SK-N-SH treated with all-trans-retinoic acid at 6 μM for 48 hours (cell line): ENCODE data around the gene COL6A3.

ENCODE experiments used
- BACH2 ChIP-seq: fragments of 250-450 bp; sonication (Bioruptor Pico); IDR thresholded peaks from 2 replicates; pipeline ENCODE4 v1.9.0; 2021; ENCODE audit warnings: mild to moderate bottlenecking, borderline replicate concordance
- CSDC2 ChIP-seq: fragments of 250-450 bp; sonication (Bioruptor Pico); IDR thresholded peaks from 2 replicates; pipeline ENCODE4 v1.5.0; 2020; ENCODE audit warnings: mild to moderate bottlenecking, moderate library complexity
- OSR1 ChIP-seq: fragments of 250-450 bp; sonication (Bioruptor Pico); IDR thresholded peaks from 2 replicates; pipeline ENCODE4 v1.8.0; 2022; ENCODE audit warnings: moderate library complexity, mild to moderate bottlenecking, inconsistent platforms
- PATZ1 ChIP-seq: fragments of 250-450 bp; sonication (Bioruptor Pico); IDR thresholded peaks from 2 replicates; pipeline ENCODE4 v1.8.0; 2020; ENCODE audit warnings: mild to moderate bottlenecking, moderate library complexity, borderline replicate concordance
- RARB ChIP-seq: fragments of 250-450 bp; sonication (Bioruptor Pico); IDR thresholded peaks from 2 replicates; pipeline ENCODE4 v1.8.0; 2021; ENCODE audit warnings: mild to moderate bottlenecking, moderate library complexity
- SNAI2 ChIP-seq: fragments of 250-450 bp; sonication (Bioruptor Pico); IDR thresholded peaks from 2 replicates; pipeline ENCODE4 v1.5.0; 2020; ENCODE audit warnings: mild to moderate bottlenecking, moderate library complexity
- ZC3H10 ChIP-seq: fragments of 250-450 bp; sonication (Bioruptor Pico); IDR thresholded peaks from 2 replicates; pipeline ENCODE4 v1.5.1; 2021; ENCODE audit warnings: mild to moderate bottlenecking, moderate library complexity
- ZFP3 ChIP-seq: fragments of 250-450 bp; sonication (Bioruptor Pico); IDR thresholded peaks from 2 replicates; pipeline ENCODE4 v1.5.0; 2020; ENCODE audit warnings: mild to moderate bottlenecking, moderate library complexity
- ZFP30 ChIP-seq: fragments of 450-650 bp; formaldehyde crosslinking; IDR thresholded peaks from 2 replicates; pipeline ENCODE4 v1.5.0; 2022; ENCODE audit warnings: mild to moderate bottlenecking, moderate library complexity
- ZNF70 ChIP-seq: fragments of 450-650 bp; formaldehyde crosslinking; IDR thresholded peaks from 2 replicates; pipeline ENCODE4 v1.5.0; 2020; ENCODE audit warnings: mild to moderate bottlenecking, moderate library complexity

GRCh38 chr2:237327175-237327950 is 86.6 kb downstream of the COL6A3 start:
- TF ChIP-seq PATZ1 (CRISPR knock-in tag) (no peak), RARB (CRISPR knock-in tag) (no peak), ZFP30 (no peak), OSR1 (CRISPR knock-in tag) (no peak), CSDC2 (CRISPR knock-in tag) (no peak), ZFP3 (CRISPR knock-in tag) (no peak), ZC3H10 (no peak), ZNF70 (CRISPR knock-in tag) (no peak), BACH2 (no peak), SNAI2 (CRISPR knock-in tag) (no peak)
